Peyer's patch (tissue), 4 donors: ENCODE data around the gene GABRR3. TPM values are rescaled to one million over a fixed set of nuclear protein-coding genes. Genes with fewer than 3 reads are reported as not detected.
A peak's percentile ranks its signal among the peaks of the same experiment; 100 is the strongest.

Experiments
- DNase-seq, 3 donors: peaks; one replicate each; pipeline ENCODE4 v3.0.0-alpha.2; 2017 to 2019
- H3K27ac ChIP-seq, 4 donors: fragments of 200-600 bp; sonication (generic); one replicate each; pipeline ENCODE4 v1.5.1; 2016 to 2019
- H3K27me3 ChIP-seq, 2 donors: fragments of 200-600 bp; sonication (generic); one replicate each; pipeline ENCODE4 v1.5.1; 2019
- H3K36me3 ChIP-seq, 3 donors: fragments of 200-600 bp; sonication (generic); one replicate each; pipeline ENCODE4 v1.5.1; 2016 to 2019
- H3K4me1 ChIP-seq, 4 donors: fragments of 200-600 bp; sonication (generic); one replicate each; pipeline ENCODE4 v1.5.1; 2016 to 2019
- H3K4me3 ChIP-seq, 4 donors: fragments of 200-600 bp; sonication (generic); 1 replicate in 3 of 4; 2 replicates in 1 of 4; pipeline ENCODE4 v1.5.1; 2016 to 2019; ENCODE audit warnings: mild to moderate bottlenecking in 1 of 4
- H3K9me3 ChIP-seq, 4 donors: fragments of 200-600 bp; sonication (generic); one replicate each; pipeline ENCODE4 v1.5.1; 2016 to 2019; ENCODE audit warnings: mild to moderate bottlenecking in 1 of 4
- CTCF ChIP-seq, 6 experiments: fragments of 450-650 bp in 4 of 6; fragments of 200-600 bp in 2 of 6; sonication (generic) in 1 of 6; IDR thresholded peaks; one replicate each; pipeline ENCODE4 v1.5.1; 2017 to 2019; ENCODE audit warnings: antibody characterized with exemption in 6 of 6, mild to moderate bottlenecking in 3 of 6, moderate library complexity in 1 of 6
- POLR2A ChIP-seq, 2 donors: fragments of 450-650 bp; IDR thresholded peaks; one replicate each; pipeline ENCODE4 v1.5.1; 2017; ENCODE audit warnings: antibody characterized with exemption in 2 of 2, mild to moderate bottlenecking in 2 of 2, moderate library complexity in 2 of 2
- total RNA-seq, 4 donors: library from RNA; depleted of rRNA; stranded (reverse); fragments of >200 nt; gene quantifications; one replicate each; pipeline ENCODE4 v1.1.0, GENCODE V29; 2016

Gene GABRR3
- total RNA-seq, 4 donors from 2014 or later = not detected

GRCh38 chr3:97958396-97958795 lies 76.7 kb downstream of the GABRR3 start:
- Histone ChIP-seq H3K36me3 (peaks cover 0 to 25% (median 0%) of the 10 kb centered on the region in 3 donors), H3K27ac (peak overlapping the region in 2 of 4 donors; percentile 7 to 19), H3K27me3 (no peaks in the 10 kb centered on the region), H3K4me3 (no peak overlapping the region), H3K9me3 (no peaks in the 10 kb centered on the region), H3K4me1 (no peaks in the 10 kb centered on the region)
- no peak for TF ChIP-seq CTCF (IDR thresholded peaks at IDR 0.05)
- TF ChIP-seq POLR2A (IDR thresholded peaks at IDR 0.05) = no peak
- DNase-seq = no peak

GRCh38 chr3:97957617-97958311 lies 77.4 kb downstream of the GABRR3 start:
- no peaks in the 10 kb centered on the region for H3K9me3 ChIP-seq
- peaks cover 0 to 25% (median 0%) of the 10 kb centered on the region in 3 donors for H3K36me3 ChIP-seq
- peak in 1 of 3 donors; percentile 50 for DNase-seq
- no peaks in the 10 kb centered on the region for H3K4me1 ChIP-seq
- H3K27me3 ChIP-seq = no peaks in the 10 kb centered on the region
- TF ChIP-seq CTCF (IDR thresholded peaks at IDR 0.05) (no peak), POLR2A (IDR thresholded peaks at IDR 0.05) (no peak)
- H3K4me3 ChIP-seq = no peak overlapping the region
- peak overlapping the region in 2 of 4 donors; percentile 7 to 19 for H3K27ac ChIP-seq

GRCh38 chr3:97956051-97956450 lies 79.1 kb downstream of the GABRR3 start:
- peaks cover 0 to 31% (median 0%) of the 10 kb centered on the region in 3 donors for H3K36me3 ChIP-seq

GRCh38 chr3:97954228-97954827 lies 80.8 kb downstream of the GABRR3 start:
- Histone ChIP-seq H3K4me3 (no peak overlapping the region), H3K27me3 (no peaks in the 10 kb centered on the region), H3K9me3 (no peaks in the 10 kb centered on the region), H3K27ac (no peak overlapping the region), H3K36me3 (peaks cover 0 to 38% (median 0%) of the 10 kb centered on the region in 3 donors), H3K4me1 (no peaks in the 10 kb centered on the region)
- no peak for TF ChIP-seq CTCF (IDR thresholded peaks at IDR 0.05)
- TF ChIP-seq POLR2A (IDR thresholded peaks at IDR 0.05) = no peak
- no peak for DNase-seq

More at GRCh38 chr3:97956051-97956450, 79.1 kb downstream of the GABRR3 start:
- no peak for DNase-seq
- H3K27me3 ChIP-seq = no peaks in the 10 kb centered on the region
- H3K9me3 ChIP-seq = no peaks in the 10 kb centered on the region
- TF ChIP-seq CTCF (IDR thresholded peaks at IDR 0.05) = no peak
- no peak for TF ChIP-seq POLR2A (IDR thresholded peaks at IDR 0.05)
- H3K4me1 ChIP-seq = no peaks in the 10 kb centered on the region
- H3K4me3 ChIP-seq = no peak overlapping the region
- no peak overlapping the region for H3K27ac ChIP-seq

GRCh38 chr3:97952872-97953271 lies 82.2 kb downstream of the GABRR3 start:
- Histone ChIP-seq H3K9me3 (no peaks in the 10 kb centered on the region), H3K4me3 (no peak overlapping the region), H3K27me3 (no peaks in the 10 kb centered on the region), H3K36me3 (peaks cover 0 to 36% (median 0%) of the 10 kb centered on the region in 3 donors), H3K27ac (peak overlapping the region in 2 of 4 donors; percentile 34 to 50), H3K4me1 (no peaks in the 10 kb centered on the region)
- no peak for DNase-seq
- no peak for TF ChIP-seq POLR2A (IDR thresholded peaks at IDR 0.05)
- TF ChIP-seq CTCF (IDR thresholded peaks at IDR 0.05) = no peak
